ENCODE measurements around the gene P2RX4. TPM values are rescaled to one million over a fixed set of nuclear protein-coding genes. Genes with fewer than 3 reads are reported as not detected.

P2RX4 gene
- total and polyA plus RNA-seq, 2 of the 13 experiments (the other 11 are each of a cell fraction or from before 2014, with no cell fraction given): 13.8 to 30.8 TPM

DNA sequence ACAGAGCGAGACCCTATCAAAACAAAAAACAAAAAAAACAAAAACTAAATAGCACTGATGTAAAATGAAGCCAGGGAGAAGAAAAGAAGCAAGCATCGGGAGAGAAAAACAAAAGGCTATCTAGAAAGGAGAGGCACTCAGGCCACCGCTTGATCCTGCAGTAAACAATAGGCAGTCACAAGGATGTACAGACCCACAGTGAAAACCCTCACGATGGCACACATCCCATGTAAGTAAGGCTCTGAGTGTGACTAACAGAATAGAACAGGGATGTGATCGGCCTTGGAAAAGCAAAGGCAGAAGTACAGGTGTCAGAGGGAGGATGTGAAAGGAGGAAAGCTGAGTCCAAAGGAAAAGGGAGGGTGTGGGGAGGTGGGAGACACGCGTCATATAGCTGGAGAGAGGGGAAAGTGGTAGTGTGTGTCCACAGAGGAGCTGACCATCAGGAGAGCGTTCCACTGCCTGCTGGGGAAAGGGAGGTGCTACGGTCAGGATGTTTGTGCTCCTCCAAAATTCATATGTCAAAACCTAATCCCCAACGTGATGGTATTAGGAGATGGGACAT lies 55.1 kb downstream of the P2RX4 start:
- DNase-seq (ENCODE audit: low spot score): no peak
- in situ Hi-C loops (cut with HindIII; ENCODE audit: extremely low pct_ligation_motif_present, low pct_unique_long_range_greater_than_20kb): no loop called here

More for the DNA sequence above, 55.1 kb downstream of the P2RX4 start:
- Histone ChIP-seq H3K4me1 (ENCODE audit: insufficient read depth, low read length) (no peaks in the 10 kb centered on the region), H3K79me2 (ENCODE audit: insufficient read depth, low read length) (no peaks in the 10 kb centered on the region), H3K9me3 (ENCODE audit: low read length) (no peaks in the 10 kb centered on the region), H2AFZ (ENCODE audit: low read length) (no peak overlapping the region), H3K9ac (ENCODE audit: insufficient read depth, low read depth, low read length) (no peak overlapping the region), H3K36me3 (replicated peaks in 1 of 2; ENCODE audit: control insufficient read depth in 1 of 2, insufficient read depth in 2 of 2, low read length in 2 of 2) (peaks cover 17 to 52% of the 10 kb centered on the region in 2 experiments), H3K4me2 (ENCODE audit: low read depth, low read length) (no peak overlapping the region), H4K20me1 (ENCODE audit: insufficient read depth, low read length) (no peaks in the 10 kb centered on the region), H3K27ac (ENCODE audit: extremely low read length, insufficient read depth, low read length) (no peak overlapping the region), H3K27me3 (ENCODE audit: control insufficient read depth in 1 of 2, insufficient read depth in 2 of 2, low read length in 2 of 2) (no peaks in the 10 kb centered on the region), H3K4me3 (replicated peaks in 1 of 3; ENCODE audit: insufficient read depth in 1 of 3, low read depth in 2 of 3, low read length in 3 of 3) (no peak overlapping the region)
- no TSS peak for BruUV-seq (replicated peaks)
- intact Hi-C loops (cut with micrococcal nuclease; ENCODE audit: unreplicated experiment): no loop called here
- ChIA-PET CTCF (ENCODE audit: low intra/inter-chr PET ratio, low total read pairs) (no interaction called here), POLR2A (interaction anchor here (0.8 kb wide), 1 partner anchor 9 kb away, joined by 3 read pairs; no protein-coding TSS in a partner anchor)
- TF ChIP-seq ZNF549 (CRISPR knock-in tag; IDR thresholded peaks at IDR 0.05): no peak
- TF ChIP-seq, protein P1, sequence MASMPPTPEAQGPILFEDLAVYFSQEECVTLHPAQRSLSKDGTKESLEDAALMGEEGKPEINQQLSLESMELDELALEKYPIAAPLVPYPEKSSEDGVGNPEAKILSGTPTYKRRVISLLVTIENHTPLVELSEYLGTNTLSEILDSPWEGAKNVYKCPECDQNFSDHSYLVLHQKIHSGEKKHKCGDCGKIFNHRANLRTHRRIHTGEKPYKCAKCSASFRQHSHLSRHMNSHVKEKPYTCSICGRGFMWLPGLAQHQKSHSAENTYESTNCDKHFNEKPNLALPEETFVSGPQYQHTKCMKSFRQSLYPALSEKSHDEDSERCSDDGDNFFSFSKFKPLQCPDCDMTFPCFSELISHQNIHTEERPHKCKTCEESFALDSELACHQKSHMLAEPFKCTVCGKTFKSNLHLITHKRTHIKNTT (CRISPR knock-in tag; IDR thresholded peaks at IDR 0.05): no peak
- TF ChIP-seq KDM2A (CRISPR knock-in tag; IDR thresholded peaks at IDR 0.05; ENCODE audit: borderline replicate concordance, low read depth): no peak
- no peak for TF ChIP-seq KLF6 (CRISPR knock-in tag; IDR thresholded peaks at IDR 0.05)
- TF ChIP-seq ZNF543 (CRISPR knock-in tag; IDR thresholded peaks at IDR 0.05): no peak
- TF ChIP-seq ARNTL (CRISPR knock-in tag; IDR thresholded peaks at IDR 0.05): no peak
- no peak for TF ChIP-seq KMT2A (CRISPR knock-in tag; IDR thresholded peaks at IDR 0.05)
- TF ChIP-seq, protein P2, sequence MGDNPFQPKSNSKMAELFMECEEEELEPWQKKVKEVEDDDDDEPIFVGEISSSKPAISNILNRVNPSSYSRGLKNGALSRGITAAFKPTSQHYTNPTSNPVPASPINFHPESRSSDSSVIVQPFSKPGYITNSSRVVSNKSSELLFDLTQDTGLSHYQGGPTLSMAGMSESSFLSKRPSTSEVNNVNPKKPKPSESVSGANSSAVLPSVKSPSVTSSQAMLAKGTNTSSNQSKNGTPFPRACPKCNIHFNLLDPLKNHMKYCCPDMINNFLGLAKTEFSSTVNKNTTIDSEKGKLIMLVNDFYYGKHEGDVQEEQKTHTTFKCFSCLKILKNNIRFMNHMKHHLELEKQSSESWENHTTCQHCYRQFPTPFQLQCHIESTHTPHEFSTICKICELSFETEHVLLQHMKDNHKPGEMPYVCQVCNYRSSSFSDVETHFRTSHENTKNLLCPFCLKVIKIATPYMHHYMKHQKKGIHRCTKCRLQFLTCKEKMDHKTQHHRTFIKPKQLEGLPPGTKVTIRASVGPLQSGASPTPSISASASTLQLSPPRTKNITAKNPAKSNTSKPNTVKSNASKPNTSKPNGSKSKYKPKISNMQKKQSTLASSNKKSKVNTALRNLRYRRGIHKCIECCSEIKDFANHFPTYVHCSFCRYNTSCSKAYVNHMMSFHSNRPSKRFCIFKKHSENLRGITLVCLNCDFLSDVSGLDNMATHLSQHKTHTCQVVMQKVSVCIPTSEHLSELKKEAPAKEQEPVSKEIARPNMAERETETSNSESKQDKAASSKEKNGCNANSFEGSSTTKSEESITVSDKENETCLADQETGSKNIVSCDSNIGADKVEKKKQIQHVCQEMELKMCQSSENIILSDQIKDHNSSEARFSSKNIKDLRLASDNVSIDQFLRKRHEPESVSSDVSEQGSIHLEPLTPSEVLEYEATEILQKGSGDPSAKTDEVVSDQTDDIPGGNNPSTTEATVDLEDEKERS (CRISPR knock-in tag; IDR thresholded peaks at IDR 0.05): no peak
- TF ChIP-seq ZMYM3 (CRISPR knock-in tag; IDR thresholded peaks at IDR 0.05): no peak
- TF ChIP-seq, protein P3, sequence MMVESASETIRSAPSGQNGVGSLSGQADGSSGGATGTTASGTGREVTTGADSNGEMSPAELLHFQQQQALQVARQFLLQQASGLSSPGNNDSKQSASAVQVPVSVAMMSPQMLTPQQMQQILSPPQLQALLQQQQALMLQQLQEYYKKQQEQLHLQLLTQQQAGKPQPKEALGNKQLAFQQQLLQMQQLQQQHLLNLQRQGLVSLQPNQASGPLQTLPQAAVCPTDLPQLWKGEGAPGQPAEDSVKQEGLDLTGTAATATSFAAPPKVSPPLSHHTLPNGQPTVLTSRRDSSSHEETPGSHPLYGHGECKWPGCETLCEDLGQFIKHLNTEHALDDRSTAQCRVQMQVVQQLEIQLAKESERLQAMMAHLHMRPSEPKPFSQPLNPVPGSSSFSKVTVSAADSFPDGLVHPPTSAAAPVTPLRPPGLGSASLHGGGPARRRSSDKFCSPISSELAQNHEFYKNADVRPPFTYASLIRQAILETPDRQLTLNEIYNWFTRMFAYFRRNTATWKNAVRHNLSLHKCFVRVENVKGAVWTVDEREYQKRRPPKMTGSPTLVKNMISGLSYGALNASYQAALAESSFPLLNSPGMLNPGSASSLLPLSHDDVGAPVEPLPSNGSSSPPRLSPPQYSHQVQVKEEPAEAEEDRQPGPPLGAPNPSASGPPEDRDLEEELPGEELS (CRISPR knock-in tag; IDR thresholded peaks at IDR 0.05): no peak
- TF ChIP-seq POLR2AphosphoS2 (IDR thresholded peaks at IDR 0.05; ENCODE audit: low read depth, low read length): no peak
- no peak for TF ChIP-seq WIZ (CRISPR knock-in tag; IDR thresholded peaks at IDR 0.05)
- TF ChIP-seq, protein P4, sequence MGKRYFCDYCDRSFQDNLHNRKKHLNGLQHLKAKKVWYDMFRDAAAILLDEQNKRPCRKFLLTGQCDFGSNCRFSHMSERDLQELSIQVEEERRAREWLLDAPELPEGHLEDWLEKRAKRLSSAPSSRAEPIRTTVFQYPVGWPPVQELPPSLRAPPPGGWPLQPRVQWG (CRISPR knock-in tag; IDR thresholded peaks at IDR 0.05; ENCODE audit: borderline replicate concordance, low read depth): no peak
- no peak for TF ChIP-seq SP5 (CRISPR knock-in tag; IDR thresholded peaks at IDR 0.05; ENCODE audit: borderline replicate concordance, low read depth)
- no peak for TF ChIP-seq ZNF224 (CRISPR knock-in tag; IDR thresholded peaks at IDR 0.05)
- no peak for TF ChIP-seq TOE1 (CRISPR knock-in tag; IDR thresholded peaks at IDR 0.05)
- no peak for ATAC-seq
- 96% methylated on average over 10 of the region's 10 CpGs for WGBS (ENCODE audit: low lambda C conversion rate)
- no peak for FAIRE-seq
